ENCODE results near the gene CCDC197.

CCDC197 gene

DNA sequence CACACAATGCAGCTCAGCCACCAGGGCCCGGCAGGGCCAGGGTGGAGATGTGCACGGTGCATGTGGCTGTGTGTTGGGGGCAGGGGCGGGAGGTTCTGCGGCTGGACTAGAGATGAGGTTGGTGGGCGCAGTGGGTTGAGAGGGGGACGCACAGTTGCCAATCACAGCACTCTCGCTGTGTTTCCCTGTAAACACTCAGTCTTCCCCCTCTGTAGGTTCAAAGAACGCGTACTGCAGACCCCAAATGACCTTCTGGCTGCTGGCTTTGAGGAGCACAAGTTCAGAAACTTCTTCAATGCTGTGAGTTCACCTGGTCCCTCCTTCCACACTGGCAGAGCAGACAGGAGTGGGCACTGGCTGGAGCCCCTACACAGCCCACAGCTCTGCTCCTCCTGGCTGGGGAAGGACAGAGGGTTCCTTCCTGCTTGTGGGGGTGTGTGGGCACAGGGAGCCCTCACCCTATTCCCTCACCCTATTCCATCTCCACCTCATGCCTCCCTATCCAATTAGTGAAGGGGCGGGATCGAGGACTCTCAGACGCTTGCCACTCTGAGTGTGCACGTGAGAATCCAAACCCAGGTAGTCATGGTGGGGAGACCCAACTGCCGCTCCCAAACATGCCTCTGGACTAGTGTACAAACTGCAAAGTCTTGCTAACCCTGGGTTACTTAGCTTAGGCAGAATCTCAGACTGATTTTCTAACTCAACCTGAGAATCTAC is 46.8 kb downstream of the CCDC197 start:
- no peak for DNase-seq (ENCODE audit: extremely low spot score)
- ChIA-PET CTCF (no interaction called here), POLR2A (no interaction called here)
- TF ChIP-seq, protein P1, sequence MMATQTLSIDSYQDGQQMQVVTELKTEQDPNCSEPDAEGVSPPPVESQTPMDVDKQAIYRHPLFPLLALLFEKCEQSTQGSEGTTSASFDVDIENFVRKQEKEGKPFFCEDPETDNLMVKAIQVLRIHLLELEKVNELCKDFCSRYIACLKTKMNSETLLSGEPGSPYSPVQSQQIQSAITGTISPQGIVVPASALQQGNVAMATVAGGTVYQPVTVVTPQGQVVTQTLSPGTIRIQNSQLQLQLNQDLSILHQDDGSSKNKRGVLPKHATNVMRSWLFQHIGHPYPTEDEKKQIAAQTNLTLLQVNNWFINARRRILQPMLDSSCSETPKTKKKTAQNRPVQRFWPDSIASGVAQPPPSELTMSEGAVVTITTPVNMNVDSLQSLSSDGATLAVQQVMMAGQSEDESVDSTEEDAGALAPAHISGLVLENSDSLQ (IDR thresholded peaks at IDR 0.05): no peak
- TF ChIP-seq FOXM1 (IDR thresholded peaks at IDR 0.05; ENCODE audit: borderline replicate concordance) (no peak), LEF1 (IDR thresholded peaks at IDR 0.05; ENCODE audit: borderline replicate concordance) (no peak), FOXA1 (IDR thresholded peaks at IDR 0.05) (no peak), TARDBP (IDR thresholded peaks at IDR 0.05) (no peak), ZNF384 (IDR thresholded peaks at IDR 0.05) (no peak), HDGF (IDR thresholded peaks at IDR 0.05; ENCODE audit: borderline replicate concordance) (no peak), NFRKB (IDR thresholded peaks at IDR 0.05) (no peak), FOXK2 (IDR thresholded peaks at IDR 0.05) (no peak), ELF4 (IDR thresholded peaks at IDR 0.05) (no peak)

DNA sequence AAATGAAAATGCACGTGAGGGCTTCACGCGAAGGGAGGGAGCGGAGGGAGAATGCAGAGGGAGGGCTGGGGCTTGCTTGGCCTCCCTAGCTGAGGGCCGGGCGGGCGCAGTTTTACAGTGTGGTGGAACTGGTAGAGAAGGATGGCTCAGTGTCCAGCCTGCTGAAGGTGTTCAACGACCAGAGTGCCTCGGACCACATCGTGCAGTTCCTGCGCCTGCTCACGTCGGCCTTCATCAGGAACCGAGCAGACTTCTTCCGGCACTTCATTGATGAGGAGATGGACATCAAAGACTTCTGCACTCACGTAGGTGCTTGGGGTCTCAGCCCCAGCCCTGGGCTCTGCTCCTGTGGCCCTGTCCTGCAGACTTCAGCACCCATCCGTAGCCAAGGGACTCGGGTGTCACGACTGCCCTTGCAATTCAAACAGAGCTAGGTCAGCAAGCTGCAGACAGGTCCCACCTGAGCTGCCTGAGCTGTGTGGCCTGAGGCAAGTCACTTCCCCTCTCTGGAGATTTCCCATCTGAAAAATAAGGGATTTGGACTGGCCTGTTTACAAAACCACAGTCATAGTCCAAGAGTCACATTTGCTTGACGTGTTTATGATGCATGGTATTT is 47.5 kb downstream of the CCDC197 start:
- ChIA-PET POLR2A (no interaction called here), CTCF (interaction anchor here (0.7 kb wide), 1 partner anchor 136 kb away, joined by 3 read pairs; no protein-coding TSS in a partner anchor)
- DNase-seq (ENCODE audit: extremely low spot score): no peak
- TF ChIP-seq SP1 (IDR thresholded peaks at IDR 0.05) (no peak), LEF1 (IDR thresholded peaks at IDR 0.05; ENCODE audit: borderline replicate concordance) (no peak), ARNT (IDR thresholded peaks at IDR 0.05) (no peak), L3MBTL2 (conservative IDR thresholded peaks at IDR 0.05) (no peak), FOXM1 (IDR thresholded peaks at IDR 0.05; ENCODE audit: borderline replicate concordance) (no peak), ZNF384 (IDR thresholded peaks at IDR 0.05) (no peak), BHLHE40 (IDR thresholded peaks at IDR 0.05; ENCODE audit: borderline replicate concordance) (no peak), TARDBP (IDR thresholded peaks at IDR 0.05) (no peak), FOXA1 (IDR thresholded peaks at IDR 0.05) (no peak), ELF4 (IDR thresholded peaks at IDR 0.05) (no peak), CTBP1 (IDR thresholded peaks at IDR 0.05; ENCODE audit: borderline replicate concordance) (no peak), NFRKB (IDR thresholded peaks at IDR 0.05) (no peak)
- TF ChIP-seq, protein P1 (IDR thresholded peaks at IDR 0.05): no peak

DNA sequence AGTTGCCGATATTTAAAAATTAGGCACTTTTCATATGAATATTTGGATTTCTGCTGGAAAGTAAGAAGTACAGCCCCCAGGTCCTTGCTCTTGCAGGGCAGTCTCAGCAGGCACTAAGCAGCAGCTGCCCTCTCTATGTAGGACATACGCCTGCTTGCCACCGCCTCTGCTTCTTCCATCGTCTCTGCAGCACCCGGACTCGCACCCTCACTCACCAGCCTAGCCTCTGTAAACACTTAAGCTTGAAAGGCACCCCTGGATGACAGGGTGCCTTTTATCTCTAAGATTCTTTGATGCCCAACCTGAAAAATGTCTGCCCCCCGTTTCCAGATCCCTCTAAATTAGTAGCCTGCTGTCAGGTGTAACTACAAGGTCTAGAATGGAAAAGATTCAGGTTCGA is 48.0 kb downstream of the CCDC197 start:
- TF ChIP-seq ARNT (IDR thresholded peaks at IDR 0.05) (no peak), ZNF384 (IDR thresholded peaks at IDR 0.05) (no peak), FOXA1 (IDR thresholded peaks at IDR 0.05) (no peak), TARDBP (IDR thresholded peaks at IDR 0.05) (no peak)
- ChIA-PET POLR2A (no interaction called here), CTCF (interaction anchor here (0.7 kb wide), 1 partner anchor 135 kb away, joined by 3 read pairs; no protein-coding TSS in a partner anchor)
- DNase-seq (ENCODE audit: extremely low spot score): no peak

DNA sequence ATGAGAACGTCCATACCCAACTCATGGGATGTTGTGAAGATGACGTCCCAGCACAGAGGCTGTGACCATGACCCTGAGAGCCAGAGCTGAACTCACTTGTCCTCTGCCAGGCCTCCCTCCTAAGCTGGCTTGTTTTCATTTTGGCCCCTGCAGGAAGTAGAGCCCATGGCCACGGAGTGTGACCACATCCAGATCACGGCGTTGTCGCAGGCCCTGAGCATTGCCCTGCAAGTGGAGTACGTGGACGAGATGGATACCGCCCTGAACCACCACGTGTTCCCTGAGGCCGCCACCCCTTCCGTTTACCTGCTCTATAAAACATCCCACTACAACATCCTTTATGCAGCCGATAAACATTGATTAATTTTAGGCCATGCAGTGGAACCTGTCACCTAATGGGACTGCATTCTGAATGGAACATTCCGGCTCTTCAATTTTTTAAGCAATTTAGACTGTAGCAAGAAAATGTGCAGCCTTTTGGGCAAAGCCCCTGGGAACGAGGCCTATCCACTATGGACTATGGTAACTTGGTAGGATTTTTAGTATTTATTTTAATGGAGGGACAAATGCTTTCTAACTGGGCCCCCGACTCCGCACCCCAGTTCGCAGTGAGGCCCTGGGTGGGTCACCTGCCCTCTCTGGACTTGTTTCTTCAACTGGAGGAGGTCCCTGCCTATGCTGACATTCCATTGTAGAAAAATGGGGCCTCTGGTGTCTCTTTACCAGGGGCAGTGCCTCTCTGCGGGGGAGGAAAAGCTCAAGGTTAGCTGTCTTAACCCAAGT is 48.7 kb downstream of the CCDC197 start:
- no peak for TF ChIP-seq BHLHE40 (IDR thresholded peaks at IDR 0.05; ENCODE audit: borderline replicate concordance)
- no peak for TF ChIP-seq SUZ12 (IDR thresholded peaks at IDR 0.05)
- TF ChIP-seq HDGF (IDR thresholded peaks at IDR 0.05; ENCODE audit: borderline replicate concordance): no peak
- no peak for TF ChIP-seq FOXK2 (IDR thresholded peaks at IDR 0.05)
- no peak for TF ChIP-seq LEF1 (IDR thresholded peaks at IDR 0.05; ENCODE audit: borderline replicate concordance)
- no peak for TF ChIP-seq ELF4 (IDR thresholded peaks at IDR 0.05)
- TF ChIP-seq TARDBP (IDR thresholded peaks at IDR 0.05): no peak
- TF ChIP-seq SP1 (IDR thresholded peaks at IDR 0.05): no peak
- TF ChIP-seq FOXM1 (IDR thresholded peaks at IDR 0.05; ENCODE audit: borderline replicate concordance): no peak
- no peak for TF ChIP-seq L3MBTL2 (conservative IDR thresholded peaks at IDR 0.05)
- TF ChIP-seq, protein P1 (IDR thresholded peaks at IDR 0.05): no peak
- no peak for TF ChIP-seq ARNT (IDR thresholded peaks at IDR 0.05)
- no peak for TF ChIP-seq CTBP1 (IDR thresholded peaks at IDR 0.05; ENCODE audit: borderline replicate concordance)
- TF ChIP-seq ZNF384 (IDR thresholded peaks at IDR 0.05): no peak
- TF ChIP-seq FOXA1 (IDR thresholded peaks at IDR 0.05): no peak
- TF ChIP-seq NFRKB (IDR thresholded peaks at IDR 0.05): no peak
- no peak for DNase-seq (ENCODE audit: extremely low spot score)
- ChIA-PET POLR2A (interaction anchor here (0.6 kb wide), 1 partner anchor 13 kb away, joined by 3 read pairs; no protein-coding TSS in a partner anchor), CTCF (no interaction called here)

DNA sequence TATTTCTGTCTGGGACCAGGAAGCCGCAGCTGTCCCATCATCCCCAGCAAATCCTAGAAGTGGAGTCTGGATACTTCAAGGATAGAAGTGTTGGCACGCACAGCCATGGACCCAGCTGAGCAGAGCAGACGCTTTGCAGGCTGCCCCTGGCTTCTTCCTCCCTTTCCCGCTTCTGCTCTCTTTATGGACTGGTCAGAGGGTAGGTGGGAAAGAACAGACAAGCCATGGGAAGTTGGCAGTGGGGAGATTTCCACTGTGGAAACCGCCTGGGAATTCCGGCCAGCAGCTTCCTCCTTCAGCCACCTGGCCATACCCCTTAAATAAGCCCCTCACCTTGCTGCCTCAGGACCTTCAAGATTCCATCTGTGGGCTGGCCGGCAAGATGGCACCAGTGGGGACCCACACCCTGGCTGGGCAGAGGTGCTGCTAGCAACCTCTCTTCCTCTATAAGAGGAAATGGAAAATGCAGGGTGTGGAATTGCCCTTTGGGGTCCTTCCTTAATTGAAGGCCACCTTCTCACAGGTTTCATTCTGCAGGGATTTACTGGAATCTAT is 49.7 kb downstream of the CCDC197 start:
- TF ChIP-seq NFRKB (IDR thresholded peaks at IDR 0.05) (no peak), ELF4 (IDR thresholded peaks at IDR 0.05) (no peak), SUZ12 (IDR thresholded peaks at IDR 0.05) (no peak), ARNT (IDR thresholded peaks at IDR 0.05) (no peak), HDGF (IDR thresholded peaks at IDR 0.05; ENCODE audit: borderline replicate concordance) (no peak), CTBP1 (IDR thresholded peaks at IDR 0.05; ENCODE audit: borderline replicate concordance) (no peak)
- TF ChIP-seq, protein P1 (IDR thresholded peaks at IDR 0.05): no peak
- ChIA-PET CTCF (no interaction called here), POLR2A (no interaction called here)
- DNase-seq (ENCODE audit: extremely low spot score): no peak

Measured in HEK293T (cell line).